Heart right ventricle (tissue), 16 donors: ENCODE measurements around the gene TEAD1. TPM values are rescaled to one million over a fixed set of nuclear protein-coding genes. Genes with fewer than 3 reads are reported as not detected.

Experiments used
- ATAC-seq, 8 donors: fragments of 200-7000 bp; cut with Tn5 transposase; one replicate each; pipeline ENCODE4 v1.9.1; 2020; ENCODE audit warnings: mild to moderate bottlenecking in 8 of 8, moderate library complexity in 8 of 8, moderate number of reproducible peaks in 1 of 8
- DNase-seq, 2 donors: peaks; one replicate each; pipeline ENCODE4 v3.0.0-alpha.2; 2020
- H3K27ac ChIP-seq, 10 donors: fragments of 200-600 bp; sonication (generic) in 2 of 10; one replicate each; pipeline versions ENCODE4 v1.5.0 to v1.8.0; 2020 to 2022; ENCODE audit warnings: mild to moderate bottlenecking in 3 of 10
- H3K27me3 ChIP-seq, 7 donors: fragments of 200-600 bp; one replicate each; pipeline ENCODE4 v1.8.0; 2021 to 2022; ENCODE audit warnings: mild to moderate bottlenecking in 2 of 7
- H3K36me3 ChIP-seq, 9 donors: fragments of 200-600 bp; sonication (generic) in 1 of 9; one replicate each; pipeline versions ENCODE4 v1.5.0 to v1.8.0; 2020 to 2022; ENCODE audit warnings: mild to moderate bottlenecking in 2 of 9
- H3K4me1 ChIP-seq, 9 donors: fragments of 200-600 bp; sonication (generic) in 1 of 9; one replicate each; pipeline versions ENCODE4 v1.5.0 to v1.8.0; 2020 to 2022; ENCODE audit warnings: mild to moderate bottlenecking in 4 of 9
- H3K4me3 ChIP-seq, 10 donors: fragments of 200-600 bp; sonication (generic) in 2 of 10; one replicate each; pipeline versions ENCODE4 v1.5.0 to v1.8.0; 2020 to 2022; ENCODE audit warnings: mild to moderate bottlenecking in 7 of 10, moderate library complexity in 2 of 10
- H3K9me3 ChIP-seq, 11 donors: fragments of 200-600 bp in 10 of 11; sonication (generic) in 2 of 11; one replicate each; pipeline versions ENCODE4 v1.5.0 to v1.8.0; 2013 to 2022; ENCODE audit warnings: mild to moderate bottlenecking in 2 of 11, control low read depth in 1 of 11, moderate library complexity in 1 of 11
- CTCF ChIP-seq, 9 donors: fragments of 200-600 bp; sonication (generic) in 2 of 9; IDR thresholded peaks; one replicate each; pipeline versions ENCODE4 v1.5.0 to v1.8.0; 2021 to 2022; ENCODE audit warnings: antibody characterized with exemption in 9 of 9, mild to moderate bottlenecking in 5 of 9, moderate library complexity in 1 of 9
- WGBS, 2 donors: extraction: QIAGEN DNeasy Blood & Tissue Kit; methylation state at CpG; one replicate each; pipeline ENCODE4 v1.1.7; 2013; ENCODE audit warnings: inconsistent platforms in 1 of 2; 5-methylcytosine and 5-hydroxymethylcytosine counted together
- intact Hi-C, 10 donors: fragments of 100-400 bp; cut with DNase I; formaldehyde crosslinking; loops; one replicate each; pipeline versions ENCODE4 v1.11.1 to v1.14.2; 2022
- polyA plus RNA-seq, 2 donors: library from polyadenylated mRNA; stranded (reverse); fragments of 200-250 nt; gene quantifications; one replicate each; pipeline ENCODE4 v1.2.3, GENCODE V29; 2013
- total RNA-seq, 10 donors: library from RNA; stranded (reverse); fragmentation: NEBNext Ultra II Directional in 3 of 10; extraction: Animal tissue kit (Norgen Biotek cat#: 25700) in 3 of 10; gene quantifications; one replicate each; pipeline versions ENCODE4 v1.2.1 to v1.2.4, GENCODE V29; 2021 to 2023
- donor health status: Arrhythmogenic right ventricular cardiomyopathy.
- donor health status: ischemic (EF 13 %, LVEDD 7.1; RV severe dilation, severe dysfunction).
- donor health status: healthy with polysubstance abuse.
- donor health status: DM: no; HTN: yes; CAD: no.
- donor health status: DM: no; HTN: no; CAD: no.
- donor health status: ischemic (EF 25% LVEDD 6.9; RV normal size, moderate dysfunction).
- donor health status: ischemic (EF 25% LVEDD 5.7; RV mildly dilated, moderate dysfunction).
- donor health status: healthy.
- donor health status: DM: yes; HTN: yes; CAD: no.
- donor health status: Ischemic cardiomyopathy.
- donor health status: ischemic (EF 35%, LVEDD 5.7; RV mildly dilated, moderate dysfunction).
- donor health status: nonischemic (EF 11% LVEDD 7.7; RV severe dilation, severe dysfunction).
- donor health status: DM: yes; HTN: yes; CAD: no.
- donor health status: PGD.
- donor health status: ischemic (EF 29% LVEDD 5.4; RV normal size, mild dysfunction).
- donor health status: nonischemic (EF 23%, LVEDD 6.1; RV moderate dilation, normal function).

The TEAD1 gene
- total and polyA plus RNA-seq, 12 donors: 12.7 to 138 (median 116) TPM

- no peaks in the 10 kb centered on the region for H3K9me3 ChIP-seq
- peaks cover 0 to 11% (median 0%) of the 10 kb centered on the region in 9 donors for H3K36me3 ChIP-seq
- no peak for TF ChIP-seq CTCF (IDR thresholded peaks at IDR 0.05)
- ATAC-seq (peak in 6 of 8 donors; percentile 26 to 66 (median 46)), DNase-seq (no peak)
- H3K27me3 ChIP-seq: no peaks in the 10 kb centered on the region
- no peak overlapping the region for H3K27ac ChIP-seq
- H3K4me1 ChIP-seq: peaks cover 0 to 30% (median 13%) of the 10 kb centered on the region in 9 donors
- intact Hi-C loops: no loop called here
- H3K4me3 ChIP-seq: no peak overlapping the region
- 78 to 82% methylated on average over 7 of the region's 7 CpGs for WGBS, 2 donors
These were observed 120.5 kb downstream of the TEAD1 start for GRCh38 chr11:12794576-12795230.

- ATAC-seq: no peak
- no peak for TF ChIP-seq CTCF (IDR thresholded peaks at IDR 0.05)
- no peak for DNase-seq
- Histone ChIP-seq H3K27ac (no peak overlapping the region), H3K9me3 (no peaks in the 10 kb centered on the region), H3K27me3 (no peaks in the 10 kb centered on the region), H3K4me3 (no peak overlapping the region), H3K36me3 (peaks cover 0 to 11% (median 0%) of the 10 kb centered on the region in 9 donors), H3K4me1 (peaks cover 6 to 46% (median 34%) of the 10 kb centered on the region in 9 donors)
- 85% methylated on average over 3 of the region's 3 CpGs for WGBS, 2 donors
- intact Hi-C loops: no loop called here
These were observed 123.8 kb downstream of the TEAD1 start for GRCh38 chr11:12797996-12798395.

GRCh38 chr11:12798609-12799011 is 124.4 kb downstream of the TEAD1 start:
- Histone ChIP-seq H3K27ac (no peak overlapping the region), H3K4me3 (no peak overlapping the region), H3K4me1 (peaks cover 6 to 52% (median 38%) of the 10 kb centered on the region in 9 donors), H3K36me3 (peaks cover 0 to 11% (median 0%) of the 10 kb centered on the region in 9 donors), H3K9me3 (no peaks in the 10 kb centered on the region), H3K27me3 (no peaks in the 10 kb centered on the region)
- no peak for ATAC-seq
- no peak for DNase-seq
- 59 to 65% methylated on average over 4 of the region's 4 CpGs for WGBS, 2 donors
- TF ChIP-seq CTCF (IDR thresholded peaks at IDR 0.05): no peak
- intact Hi-C loops: no loop called here

GRCh38 chr11:12799334-12799835 is 125.2 kb downstream of the TEAD1 start:
- intact Hi-C loops: no loop called here
- Histone ChIP-seq H3K4me3 (no peak overlapping the region), H3K9me3 (no peaks in the 10 kb centered on the region), H3K27me3 (no peaks in the 10 kb centered on the region), H3K36me3 (peaks cover 0 to 10% (median 0%) of the 10 kb centered on the region in 9 donors), H3K27ac (peak overlapping the region in 1 of 10 donors; percentile 6), H3K4me1 (peaks cover 6 to 51% (median 38%) of the 10 kb centered on the region in 9 donors)
- DNase-seq: no peak
- no peak for TF ChIP-seq CTCF (IDR thresholded peaks at IDR 0.05)
- WGBS, 2 donors: 52 to 53% methylated on average over 4 of the region's 4 CpGs
- ATAC-seq: no peak
